ELR (cell line): ENCODE data around the gene EDAR.

Source experiments
- DNase-seq: peaks from one replicate; pipeline ENCODE4 v3.0.0-alpha.2; 2015; ENCODE audit warnings: low read depth

Gene EDAR

GRCh38 chr2:108852375-108852774 is 136.6 kb downstream of the EDAR start:
- DNase-seq: no peak

- DNase-seq: no peak
These were observed 142.0 kb downstream of the EDAR start for GRCh38 chr2:108847000-108847399.

- DNase-seq: no peak
These were observed 143.1 kb downstream of the EDAR start for GRCh38 chr2:108845923-108846322.
